Measurements from ENCODE around the gene SLC28A1.
"Not testable (repeated sequence)": the region's sequence is repeated elsewhere in the genome, so short reads cannot be mapped to it uniquely, and the experiment has no call there.

SLC28A1 gene

DNA sequence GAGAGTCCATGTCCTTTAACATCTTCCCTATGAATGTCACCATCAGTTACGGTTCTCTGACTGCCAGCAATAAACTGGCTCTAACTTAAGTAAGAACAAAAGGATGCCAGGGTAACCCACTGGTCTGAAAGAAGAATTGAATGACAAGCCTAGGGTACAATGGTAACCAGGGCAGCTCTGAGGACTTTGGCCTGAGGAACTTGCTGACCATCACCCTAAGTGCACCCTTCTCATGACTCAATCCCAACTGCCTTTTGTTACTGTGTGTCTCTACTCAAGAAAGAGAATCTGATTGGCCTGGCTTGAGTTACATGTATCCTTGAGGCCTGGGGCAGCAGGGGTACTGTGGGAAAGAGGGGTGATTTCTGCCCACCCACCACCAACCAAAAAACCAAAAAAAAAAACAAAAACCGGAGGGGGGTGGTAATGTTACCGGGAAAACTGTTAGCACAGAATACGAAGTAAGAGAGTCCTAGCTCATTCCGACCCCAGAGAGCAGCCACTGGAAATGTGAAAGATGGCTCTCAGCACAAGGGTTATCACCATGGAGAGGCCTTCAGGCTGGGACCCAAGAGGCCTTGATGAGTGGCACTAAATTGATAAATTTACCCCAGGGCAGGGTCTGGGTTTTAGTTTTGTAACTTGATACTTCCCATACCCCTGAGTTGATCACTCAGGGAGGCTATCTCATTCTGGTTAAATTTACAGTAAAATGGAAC, 9.3 kb upstream of the SLC28A1 start:
- no peak for DNase-seq (ENCODE audit: low spot score)
- in situ Hi-C loops (cut with MboI; ENCODE audit: low sequenced_read_pairs, unreplicated experiment): no loop called here
- TF ChIP-seq, protein P1, sequence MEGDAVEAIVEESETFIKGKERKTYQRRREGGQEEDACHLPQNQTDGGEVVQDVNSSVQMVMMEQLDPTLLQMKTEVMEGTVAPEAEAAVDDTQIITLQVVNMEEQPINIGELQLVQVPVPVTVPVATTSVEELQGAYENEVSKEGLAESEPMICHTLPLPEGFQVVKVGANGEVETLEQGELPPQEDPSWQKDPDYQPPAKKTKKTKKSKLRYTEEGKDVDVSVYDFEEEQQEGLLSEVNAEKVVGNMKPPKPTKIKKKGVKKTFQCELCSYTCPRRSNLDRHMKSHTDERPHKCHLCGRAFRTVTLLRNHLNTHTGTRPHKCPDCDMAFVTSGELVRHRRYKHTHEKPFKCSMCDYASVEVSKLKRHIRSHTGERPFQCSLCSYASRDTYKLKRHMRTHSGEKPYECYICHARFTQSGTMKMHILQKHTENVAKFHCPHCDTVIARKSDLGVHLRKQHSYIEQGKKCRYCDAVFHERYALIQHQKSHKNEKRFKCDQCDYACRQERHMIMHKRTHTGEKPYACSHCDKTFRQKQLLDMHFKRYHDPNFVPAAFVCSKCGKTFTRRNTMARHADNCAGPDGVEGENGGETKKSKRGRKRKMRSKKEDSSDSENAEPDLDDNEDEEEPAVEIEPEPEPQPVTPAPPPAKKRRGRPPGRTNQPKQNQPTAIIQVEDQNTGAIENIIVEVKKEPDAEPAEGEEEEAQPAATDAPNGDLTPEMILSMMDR (IDR thresholded peaks at IDR 0.05; ENCODE audit: borderline replicate concordance, control extremely low read depth, extremely low read depth, insufficient read depth, missing control alignments): no peak

DNA sequence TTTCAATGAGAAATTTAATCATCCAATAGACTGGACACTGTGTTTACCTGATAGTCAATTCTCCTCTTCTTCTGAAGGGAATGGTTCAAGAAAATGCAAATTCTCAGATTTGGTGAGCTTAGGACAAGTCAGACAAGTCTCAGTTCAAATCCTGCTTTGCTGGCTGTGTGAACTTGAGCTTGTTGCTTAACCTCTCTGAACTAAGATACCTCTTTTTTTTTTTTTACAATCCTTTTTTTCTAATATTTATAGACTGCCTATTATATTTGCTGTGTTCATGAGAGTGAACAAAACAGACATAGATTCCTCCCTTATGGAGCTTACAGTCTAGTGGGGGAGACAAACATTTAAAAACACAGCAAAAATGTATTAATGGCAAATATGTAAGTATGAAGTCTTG, 8.2 kb upstream of the SLC28A1 start:
- DNase-seq (ENCODE audit: low spot score): no peak
- TF ChIP-seq, protein P1 (IDR thresholded peaks at IDR 0.05; ENCODE audit: borderline replicate concordance, control extremely low read depth, extremely low read depth, insufficient read depth, missing control alignments): no peak
- in situ Hi-C loops (cut with MboI; ENCODE audit: low sequenced_read_pairs, unreplicated experiment): no loop called here

DNA sequence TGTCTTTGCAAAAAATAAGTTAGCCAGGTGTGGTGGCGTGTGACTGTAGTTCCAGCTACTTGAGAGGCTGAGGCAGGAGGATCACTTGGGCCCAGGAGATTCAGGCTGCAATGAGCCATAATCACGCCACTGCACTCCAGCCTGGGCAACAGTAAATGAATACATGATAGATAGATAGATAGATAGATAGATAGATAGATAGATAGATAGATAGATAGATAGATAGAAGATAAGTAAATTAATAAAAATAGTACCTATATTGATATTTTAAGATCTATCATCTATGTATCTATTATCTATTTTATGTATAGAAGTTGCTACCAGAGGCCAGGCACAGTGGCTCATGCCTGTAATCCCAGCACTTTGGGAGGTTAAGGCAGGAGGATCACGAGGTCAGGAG, 6.8 kb upstream of the SLC28A1 start:
- DNase-seq (ENCODE audit: low spot score); in situ Hi-C loops (cut with MboI; ENCODE audit: low sequenced_read_pairs, unreplicated experiment): not testable (repeated sequence)

DNA sequence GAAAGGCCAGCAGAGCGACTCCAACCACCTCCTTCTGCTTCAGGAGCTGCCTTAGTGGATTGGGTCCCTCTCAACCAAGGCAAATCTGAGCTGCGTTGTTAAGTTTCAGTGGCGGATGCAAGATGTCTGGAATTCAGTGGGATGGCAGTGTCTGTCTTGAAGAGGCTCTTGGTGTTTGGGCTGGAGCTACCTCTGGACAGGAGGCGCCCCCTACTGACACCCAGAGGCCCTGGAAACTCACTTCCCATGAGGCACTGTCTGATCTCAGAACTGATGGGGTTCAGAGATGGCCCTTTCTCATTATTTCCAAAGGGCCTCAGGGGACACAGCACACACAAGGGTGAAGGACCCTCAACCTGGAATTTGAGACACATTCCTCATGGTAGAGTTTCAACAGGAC, 6.0 kb upstream of the SLC28A1 start:
- peak; percentile 77 for DNase-seq (ENCODE audit: low spot score)
- TF ChIP-seq, protein P1 (IDR thresholded peaks at IDR 0.05; ENCODE audit: borderline replicate concordance, control extremely low read depth, extremely low read depth, insufficient read depth, missing control alignments): peak; percentile 71
- in situ Hi-C loops (cut with MboI; ENCODE audit: low sequenced_read_pairs, unreplicated experiment): no loop called here

DNA sequence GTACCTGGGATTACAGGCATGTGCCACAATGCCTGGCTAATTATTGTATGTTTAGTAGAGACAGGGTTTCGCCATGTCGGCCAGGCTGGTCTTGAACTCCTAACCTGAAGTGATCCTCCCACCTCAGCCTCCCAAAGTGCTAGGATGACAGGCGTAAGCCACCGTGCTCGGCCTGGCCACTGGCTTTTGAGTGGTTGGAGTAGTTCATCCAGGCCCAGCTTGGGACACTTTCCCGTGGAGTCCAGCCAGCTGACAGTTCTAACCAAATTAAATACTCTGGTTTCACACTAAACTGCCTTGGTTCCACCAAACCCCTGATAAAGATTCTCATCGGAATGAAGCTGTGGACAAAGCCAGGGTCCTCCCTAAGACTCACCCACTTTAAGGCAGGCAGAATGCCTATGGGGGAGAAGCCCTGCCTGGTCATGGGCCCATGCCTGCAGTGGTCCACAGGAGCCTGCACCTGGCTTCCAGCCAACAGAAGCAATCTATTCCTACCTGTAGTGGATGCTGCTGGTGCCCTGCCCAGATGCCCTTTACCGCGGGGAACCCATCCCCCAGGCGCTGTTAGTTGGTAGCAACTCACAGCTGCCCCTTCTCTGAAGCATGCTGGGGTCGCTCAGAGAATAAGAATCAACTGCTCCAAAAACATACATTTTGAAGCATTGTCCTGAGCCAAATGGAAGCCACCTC, 5.2 kb upstream of the SLC28A1 start:
- no peak for DNase-seq (ENCODE audit: low spot score)
- TF ChIP-seq, protein P1 (IDR thresholded peaks at IDR 0.05; ENCODE audit: borderline replicate concordance, control extremely low read depth, extremely low read depth, insufficient read depth, missing control alignments): no peak
- in situ Hi-C loops (cut with MboI; ENCODE audit: low sequenced_read_pairs, unreplicated experiment): no loop called here

DNA sequence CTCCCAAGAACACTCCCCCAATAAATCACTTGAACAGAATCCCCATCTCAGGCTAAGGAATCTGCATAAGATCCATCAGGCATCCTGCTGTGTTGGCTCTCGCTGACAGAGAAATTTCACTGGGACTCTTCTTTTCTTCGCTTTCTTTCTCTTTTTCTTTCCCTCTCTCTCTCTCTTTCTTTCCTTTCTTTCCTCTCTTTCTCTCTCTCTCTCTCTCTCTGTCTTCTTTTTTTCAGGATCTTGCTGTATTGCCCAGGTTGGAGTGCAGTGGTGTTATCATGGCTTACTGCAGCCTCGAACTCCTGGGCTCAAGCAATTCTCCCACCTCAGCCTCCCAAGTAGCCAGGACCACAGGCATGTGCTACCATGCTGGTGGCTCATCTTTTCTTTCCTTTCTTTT, 4.5 kb upstream of the SLC28A1 start:
- in situ Hi-C loops (cut with MboI; ENCODE audit: low sequenced_read_pairs, unreplicated experiment): no loop called here
- no peak for DNase-seq (ENCODE audit: low spot score)
- TF ChIP-seq, protein P1 (IDR thresholded peaks at IDR 0.05; ENCODE audit: borderline replicate concordance, control extremely low read depth, extremely low read depth, insufficient read depth, missing control alignments): no peak

DNA sequence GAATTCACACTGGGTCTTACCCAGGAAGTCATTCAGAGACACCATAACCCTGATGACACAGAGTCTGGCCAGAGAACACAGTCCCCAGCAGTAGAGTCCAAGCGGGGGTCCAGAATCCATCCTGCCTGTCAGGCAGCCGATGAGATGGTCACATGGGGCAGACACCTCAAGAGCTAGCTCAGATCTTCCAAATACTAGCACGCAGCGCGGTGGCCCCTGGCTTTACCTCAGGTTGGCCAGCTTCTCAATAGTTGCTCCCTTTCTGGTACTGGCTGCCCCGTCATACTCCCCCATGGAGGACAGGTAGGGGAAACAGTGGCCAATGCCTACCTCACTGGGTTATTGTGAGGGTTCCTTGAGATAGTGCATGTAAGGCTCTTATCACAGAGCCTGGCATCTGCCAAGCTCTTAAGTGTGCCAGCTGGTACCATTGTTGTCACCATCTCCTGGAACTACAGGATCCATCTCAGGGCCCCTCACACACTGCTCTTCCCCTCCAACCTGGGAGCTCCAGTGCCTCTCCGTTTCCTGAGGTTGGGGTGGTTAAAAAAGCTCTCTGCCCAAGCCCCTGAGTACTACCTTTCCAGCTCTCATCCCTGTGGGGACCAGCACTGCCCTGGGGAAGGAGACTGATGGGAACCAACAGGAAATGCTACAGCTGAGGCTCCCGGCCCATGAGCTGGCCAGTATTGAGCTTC, 3.5 kb upstream of the SLC28A1 start:
- in situ Hi-C loops (cut with MboI; ENCODE audit: low sequenced_read_pairs, unreplicated experiment): no loop called here

More for the DNA sequence above, 3.5 kb upstream of the SLC28A1 start:
- DNase-seq (ENCODE audit: low spot score): no peak
- TF ChIP-seq, protein P1 (IDR thresholded peaks at IDR 0.05; ENCODE audit: borderline replicate concordance, control extremely low read depth, extremely low read depth, insufficient read depth, missing control alignments): no peak

Measured in GM13976 (cell line).